Raji (cell line): ENCODE measurements around the gene TDG.

Source experiments
- POLR2A ChIP-seq: IDR thresholded peaks from 2 replicates; pipeline ENCODE4 v1.6.1; 2011; ENCODE audit warnings: low read depth, low read length, control low read depth; ENCODE audit not compliant: insufficient read depth

The TDG gene

GRCh38 chr12:104026841-104027599 lies 61.3 kb downstream of the TDG start:
- TF ChIP-seq POLR2A, result no peak
